ENCODE results near the gene RASSF8.

The RASSF8 gene

GRCh38 chr12:25972783-25973182 is 14.3 kb downstream of the RASSF8 start:
- TF ChIP-seq MYC (IDR thresholded peaks at IDR 0.05; ENCODE audit: low read depth, low read length) = no peak
- no peak for TF ChIP-seq MAX (IDR thresholded peaks at IDR 0.05; ENCODE audit: low read depth, low read length)
- no peak for TF ChIP-seq CTCF (IDR thresholded peaks at IDR 0.05; ENCODE audit: low read depth, low read length)
- TF ChIP-seq POLR2A (IDR thresholded peaks at IDR 0.05; ENCODE audit: extremely low read depth, insufficient read length) = no peak
- no peak overlapping the region for H3K4me3 ChIP-seq (ENCODE audit: low read depth, low read length)
- DNase-seq (ENCODE audit: low read depth) = no peak

GRCh38 chr12:25975179-25975578 is 16.7 kb downstream of the RASSF8 start:
- no peak overlapping the region for H3K4me3 ChIP-seq (ENCODE audit: low read depth, low read length)
- TF ChIP-seq MYC (IDR thresholded peaks at IDR 0.05; ENCODE audit: low read depth, low read length) (no peak), POLR2A (IDR thresholded peaks at IDR 0.05; ENCODE audit: extremely low read depth, insufficient read length) (no peak), MAX (IDR thresholded peaks at IDR 0.05; ENCODE audit: low read depth, low read length) (no peak), CTCF (IDR thresholded peaks at IDR 0.05; ENCODE audit: low read depth, low read length) (no peak)
- no peak for DNase-seq (ENCODE audit: low read depth)

- no peak for DNase-seq (ENCODE audit: low read depth)
- TF ChIP-seq MAX (IDR thresholded peaks at IDR 0.05; ENCODE audit: low read depth, low read length) = no peak
- TF ChIP-seq CTCF (IDR thresholded peaks at IDR 0.05; ENCODE audit: low read depth, low read length) = no peak
- no peak for TF ChIP-seq MYC (IDR thresholded peaks at IDR 0.05; ENCODE audit: low read depth, low read length)
- no peak for TF ChIP-seq POLR2A (IDR thresholded peaks at IDR 0.05; ENCODE audit: extremely low read depth, insufficient read length)
- H3K4me3 ChIP-seq (ENCODE audit: low read depth, low read length) = no peak overlapping the region
These were observed 17.2 kb downstream of the RASSF8 start for GRCh38 chr12:25975682-25976081.

- H3K4me3 ChIP-seq (ENCODE audit: low read depth, low read length) = no peak overlapping the region
- TF ChIP-seq MYC (IDR thresholded peaks at IDR 0.05; ENCODE audit: low read depth, low read length) (no peak), POLR2A (IDR thresholded peaks at IDR 0.05; ENCODE audit: extremely low read depth, insufficient read length) (no peak), MAX (IDR thresholded peaks at IDR 0.05; ENCODE audit: low read depth, low read length) (no peak), CTCF (IDR thresholded peaks at IDR 0.05; ENCODE audit: low read depth, low read length) (no peak)
- DNase-seq (ENCODE audit: low read depth) = no peak
These were observed 17.8 kb downstream of the RASSF8 start for GRCh38 chr12:25976289-25976688.

GRCh38 chr12:25977047-25977446 is 18.6 kb downstream of the RASSF8 start:
- TF ChIP-seq CTCF (IDR thresholded peaks at IDR 0.05; ENCODE audit: low read depth, low read length) = no peak
- TF ChIP-seq POLR2A (IDR thresholded peaks at IDR 0.05; ENCODE audit: extremely low read depth, insufficient read length) = no peak
- TF ChIP-seq MAX (IDR thresholded peaks at IDR 0.05; ENCODE audit: low read depth, low read length) = no peak
- no peak for DNase-seq (ENCODE audit: low read depth)

GRCh38 chr12:25979059-25979458 is 20.6 kb downstream of the RASSF8 start:
- H3K4me3 ChIP-seq (ENCODE audit: low read depth, low read length) = no peak overlapping the region
- TF ChIP-seq MAX (IDR thresholded peaks at IDR 0.05; ENCODE audit: low read depth, low read length) (no peak), CTCF (IDR thresholded peaks at IDR 0.05; ENCODE audit: low read depth, low read length) (no peak), POLR2A (IDR thresholded peaks at IDR 0.05; ENCODE audit: extremely low read depth, insufficient read length) (no peak)
- no peak for DNase-seq (ENCODE audit: low read depth)

More at GRCh38 chr12:25977047-25977446, 18.6 kb downstream of the RASSF8 start:
- H3K4me3 ChIP-seq (ENCODE audit: low read depth, low read length) = no peak overlapping the region
